Activated CD4-positive, alpha-beta memory T cell treated with anti-CD3 and anti-CD28 coated beads for 36 hours (primary cell): Measurements from ENCODE around the gene RFPL1. TPM values are rescaled to one million over a fixed set of nuclear protein-coding genes. Genes with fewer than 3 reads are reported as not detected.
A peak's percentile ranks its signal among the peaks of the same experiment; 100 is the strongest.
"Not testable (repeated sequence)": the region's sequence is repeated elsewhere in the genome, so short reads cannot be mapped to it uniquely, and the experiment has no call there.

Source experiments
- CTCF ChIA-PET: fragments of 350-600 bp; sonication (Branson Sonifier 250); formaldehyde crosslinking; loops from one replicate; lab custom pipeline; 2021; ENCODE audit warnings: antibody characterized with exemption, inconsistent platforms; lab: Charles Lee
- POLR2A ChIA-PET: fragments of 350-600 bp; sonication (Branson Sonifier 250); formaldehyde crosslinking; loops from one replicate; lab custom pipeline; 2021; ENCODE audit warnings: antibody characterized with exemption; lab: Charles Lee
- DNase-seq: peaks from one replicate; pipeline ENCODE4 v3.0.0-alpha.2; 2020
- H3K27ac Mint-ChIP-seq: one replicate; pipeline ENCODE4 v1.8.0; 2021; ENCODE audit warnings: mixed read lengths
- H3K27me3 Mint-ChIP-seq: one replicate; pipeline ENCODE4 v1.8.0; 2021; ENCODE audit warnings: mixed read lengths
- H3K36me3 Mint-ChIP-seq: one replicate; pipeline ENCODE4 v1.8.0; 2021; ENCODE audit warnings: mixed read lengths
- H3K4me1 Mint-ChIP-seq: one replicate; pipeline ENCODE4 v1.8.0; 2021; ENCODE audit warnings: low read depth, mixed read lengths
- H3K4me3 Mint-ChIP-seq: one replicate; pipeline ENCODE4 v1.8.0; 2021; ENCODE audit warnings: mild to moderate bottlenecking, mixed read lengths
- H3K9me3 Mint-ChIP-seq: one replicate; pipeline ENCODE4 v1.8.0; 2021; ENCODE audit warnings: mixed read lengths
- intact Hi-C: fragments of 100-400 bp; cut with micrococcal nuclease; formaldehyde crosslinking; loops from one replicate; pipeline ENCODE4 v1.15.1; 2023
- total RNA-seq, 2 experiments: library from RNA; stranded (reverse); gene quantifications; one replicate each; pipeline ENCODE4 v1.2.3, GENCODE V29; 2021

The RFPL1 gene
- total RNA-seq, 2 experiments from 2014 or later: not detected

GRCh38 chr22:29480512-29481264, 42.3 kb downstream of the RFPL1 start:
- H3K27ac Mint-ChIP-seq: no peak overlapping the region
- H3K4me1 Mint-ChIP-seq: peaks cover 13% of the 10 kb centered on the region
- intact Hi-C loops: no loop called here
- ChIA-PET POLR2A (interaction anchor here (1.2 kb wide), 1 partner anchor 92 kb away, joined by 3 read pairs; the partner anchor contains the start of gene AP1B1), CTCF (interaction anchor here (0.6 to 1.2 kb wide), 4 partner anchors 12 to 198 kb away, joined by 3 to 5 read pairs (median 3); no protein-coding TSS in a partner anchor)
- peak; percentile 67 for DNase-seq
- no peaks in the 10 kb centered on the region for H3K36me3 Mint-ChIP-seq
- no peaks in the 10 kb centered on the region for H3K9me3 Mint-ChIP-seq
- H3K4me3 Mint-ChIP-seq: peak overlapping the region; percentile 56
- H3K27me3 Mint-ChIP-seq: peaks cover 38% of the 10 kb centered on the region

- H3K27ac Mint-ChIP-seq: no peak overlapping the region
- H3K4me1 Mint-ChIP-seq: peaks cover 13% of the 10 kb centered on the region
- no peaks in the 10 kb centered on the region for H3K9me3 Mint-ChIP-seq
- H3K36me3 Mint-ChIP-seq: no peaks in the 10 kb centered on the region
- ChIA-PET CTCF (interaction anchor here (0.9 to 1.1 kb wide), 2 partner anchors 10 to 29 kb away, joined by 3 to 4 read pairs; no protein-coding TSS in a partner anchor), POLR2A (interaction anchor here (1.2 kb wide), 1 partner anchor 93 kb away, joined by 3 read pairs; the partner anchor contains the start of gene AP1B1)
- H3K27me3 Mint-ChIP-seq: peaks cover 36% of the 10 kb centered on the region
- peak overlapping the region; percentile 56 for H3K4me3 Mint-ChIP-seq
- DNase-seq: no peak
- intact Hi-C loops: no loop called here
These were observed 43.0 kb downstream of the RFPL1 start for GRCh38 chr22:29481265-29482000.

GRCh38 chr22:29482253-29482652, 43.9 kb downstream of the RFPL1 start:
- no peak overlapping the region for H3K4me3 Mint-ChIP-seq
- H3K36me3 Mint-ChIP-seq: no peaks in the 10 kb centered on the region
- H3K4me1 Mint-ChIP-seq: peaks cover 13% of the 10 kb centered on the region
- no peak overlapping the region for H3K27ac Mint-ChIP-seq
- no peaks in the 10 kb centered on the region for H3K9me3 Mint-ChIP-seq
- ChIA-PET POLR2A (no interaction called here), CTCF (interaction anchor here (0.9 to 1.0 kb wide), 2 partner anchors 11 to 108 kb away, joined by 3 to 4 read pairs; no protein-coding TSS in a partner anchor)
- no peak for DNase-seq
- intact Hi-C loops: no loop called here
- peaks cover 32% of the 10 kb centered on the region for H3K27me3 Mint-ChIP-seq

DNA sequence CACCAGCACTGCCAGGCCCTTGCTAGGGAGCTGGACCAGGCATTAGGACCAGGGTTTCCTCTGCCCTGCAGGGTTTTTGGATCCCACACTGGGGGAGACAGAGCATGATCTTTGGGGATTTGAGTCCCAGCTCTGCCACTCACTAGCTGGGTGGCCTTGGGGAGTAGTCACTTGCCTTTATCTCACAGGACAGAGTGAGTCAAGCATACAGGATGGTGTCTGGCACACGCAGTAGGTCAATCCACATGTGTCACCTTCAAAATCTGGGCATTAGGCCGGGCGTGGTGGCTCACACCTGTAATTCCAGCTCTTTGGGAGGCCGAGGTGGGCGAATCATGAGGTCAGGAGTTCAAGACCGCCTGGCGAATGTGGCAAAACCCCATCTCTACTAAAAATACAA, 44.3 kb downstream of the RFPL1 start:
- intact Hi-C loops: no loop called here
- Mint-ChIP-seq H3K27ac (no peak overlapping the region), H3K36me3 (no peaks in the 10 kb centered on the region), H3K4me1 (peaks cover 13% of the 10 kb centered on the region), H3K9me3 (no peaks in the 10 kb centered on the region), H3K27me3 (peaks cover 30% of the 10 kb centered on the region), H3K4me3 (no peak overlapping the region)
- ChIA-PET CTCF (interaction anchor here (1.0 kb wide), 1 partner anchor 107 kb away, joined by 3 read pairs; no protein-coding TSS in a partner anchor), POLR2A (no interaction called here)
- no peak for DNase-seq

DNA sequence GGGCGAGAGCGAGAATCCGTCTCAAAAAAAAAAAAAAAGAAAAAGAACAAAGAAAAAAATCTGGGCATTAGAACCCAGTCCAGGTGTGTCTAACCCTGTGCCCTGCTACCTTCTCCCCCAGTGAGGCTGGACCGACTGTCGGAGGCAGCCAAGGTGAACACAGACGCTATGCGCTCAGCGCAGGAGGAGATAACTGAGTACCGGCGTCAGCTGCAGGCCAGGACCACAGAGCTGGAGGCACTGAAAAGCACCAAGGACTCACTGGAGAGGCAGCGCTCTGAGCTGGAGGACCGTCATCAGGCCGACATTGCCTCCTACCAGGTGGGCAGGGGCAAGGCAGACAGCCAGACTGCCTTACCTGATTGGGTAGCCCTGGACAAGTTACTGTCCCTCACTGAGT, 44.9 kb downstream of the RFPL1 start:
- Mint-ChIP-seq H3K4me1 (peaks cover 13% of the 10 kb centered on the region), H3K27me3 (peaks cover 28% of the 10 kb centered on the region), H3K27ac (no peak overlapping the region), H3K9me3 (no peaks in the 10 kb centered on the region), H3K36me3 (no peaks in the 10 kb centered on the region), H3K4me3 (no peak overlapping the region)
- DNase-seq: no peak
- ChIA-PET CTCF (interaction anchor here (0.7 to 1.0 kb wide), 2 partner anchors 14 to 107 kb away, joined by 3 read pairs; no protein-coding TSS in a partner anchor), POLR2A (no interaction called here)
- intact Hi-C loops: no loop called here

- ChIA-PET CTCF (interaction anchor here (1.4 kb wide), 1 partner anchor 13 kb away, joined by 3 read pairs; no protein-coding TSS in a partner anchor), POLR2A (no interaction called here)
- Mint-ChIP-seq H3K27me3 (peaks cover 14% of the 10 kb centered on the region), H3K4me3 (no peak overlapping the region), H3K36me3 (no peaks in the 10 kb centered on the region), H3K4me1 (peaks cover 8% of the 10 kb centered on the region), H3K27ac (no peak overlapping the region), H3K9me3 (no peaks in the 10 kb centered on the region)
- intact Hi-C loops: no loop called here
- DNase-seq: no peak
These were observed 46.3 kb downstream of the RFPL1 start for GRCh38 chr22:29484642-29485041.

- ChIA-PET POLR2A (interaction anchor here (0.6 kb wide), 1 partner anchor 62 kb away, joined by 3 read pairs; no protein-coding TSS in a partner anchor), CTCF (interaction anchor here (1.4 kb wide), 1 partner anchor 14 kb away, joined by 3 read pairs; no protein-coding TSS in a partner anchor)
- Mint-ChIP-seq H3K4me1 (peaks cover 6% of the 10 kb centered on the region), H3K4me3 (no peak overlapping the region), H3K36me3 (no peaks in the 10 kb centered on the region), H3K27me3 (peaks cover 12% of the 10 kb centered on the region), H3K9me3 (no peaks in the 10 kb centered on the region), H3K27ac (no peak overlapping the region)
- no peak for DNase-seq
- intact Hi-C loops: no loop called here
These were observed 47.1 kb downstream of the RFPL1 start for GRCh38 chr22:29485448-29485847.

GRCh38 chr22:29487426-29487986, 49.1 kb downstream of the RFPL1 start:
- no peak overlapping the region for H3K27ac Mint-ChIP-seq
- intact Hi-C loops: no loop called here
- CTCF ChIA-PET: interaction anchor here (0.7 to 1.0 kb wide), 2 partner anchors 7 to 16 kb away, joined by 3 read pairs; no protein-coding TSS in a partner anchor
- H3K9me3 Mint-ChIP-seq: no peaks in the 10 kb centered on the region
- POLR2A ChIA-PET: no interaction called here
- DNase-seq: no peak
- no peaks in the 10 kb centered on the region for H3K36me3 Mint-ChIP-seq
- H3K27me3 Mint-ChIP-seq: no peaks in the 10 kb centered on the region
- no peaks in the 10 kb centered on the region for H3K4me1 Mint-ChIP-seq
- H3K4me3 Mint-ChIP-seq: no peak overlapping the region

DNA sequence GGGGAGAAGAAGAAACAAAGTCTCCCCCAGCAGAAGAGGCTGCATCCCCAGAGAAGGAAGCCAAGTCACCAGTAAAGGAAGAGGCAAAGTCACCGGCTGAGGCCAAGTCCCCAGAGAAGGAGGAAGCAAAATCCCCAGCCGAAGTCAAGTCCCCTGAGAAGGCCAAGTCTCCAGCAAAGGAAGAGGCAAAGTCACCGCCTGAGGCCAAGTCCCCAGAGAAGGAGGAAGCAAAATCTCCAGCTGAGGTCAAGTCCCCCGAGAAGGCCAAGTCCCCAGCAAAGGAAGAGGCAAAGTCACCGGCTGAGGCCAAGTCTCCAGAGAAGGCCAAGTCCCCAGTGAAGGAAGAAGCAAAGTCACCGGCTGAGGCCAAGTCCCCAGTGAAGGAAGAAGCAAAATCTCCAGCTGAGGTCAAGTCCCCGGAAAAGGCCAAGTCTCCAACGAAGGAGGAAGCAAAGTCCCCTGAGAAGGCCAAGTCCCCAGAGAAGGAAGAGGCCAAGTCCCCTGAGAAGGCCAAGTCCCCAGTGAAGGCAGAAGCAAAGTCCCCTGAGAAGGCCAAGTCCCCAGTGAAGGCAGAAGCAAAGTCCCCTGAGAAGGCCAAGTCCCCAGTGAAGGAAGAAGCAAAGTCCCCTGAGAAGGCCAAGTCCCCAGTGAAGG, 50.9 kb downstream of the RFPL1 start:
- POLR2A ChIA-PET, H3K4me3 Mint-ChIP-seq, H3K27me3 Mint-ChIP-seq, H3K4me1 Mint-ChIP-seq, H3K9me3 Mint-ChIP-seq, intact Hi-C loops, H3K27ac Mint-ChIP-seq, DNase-seq, H3K36me3 Mint-ChIP-seq, CTCF ChIA-PET: not testable (repeated sequence)

DNA sequence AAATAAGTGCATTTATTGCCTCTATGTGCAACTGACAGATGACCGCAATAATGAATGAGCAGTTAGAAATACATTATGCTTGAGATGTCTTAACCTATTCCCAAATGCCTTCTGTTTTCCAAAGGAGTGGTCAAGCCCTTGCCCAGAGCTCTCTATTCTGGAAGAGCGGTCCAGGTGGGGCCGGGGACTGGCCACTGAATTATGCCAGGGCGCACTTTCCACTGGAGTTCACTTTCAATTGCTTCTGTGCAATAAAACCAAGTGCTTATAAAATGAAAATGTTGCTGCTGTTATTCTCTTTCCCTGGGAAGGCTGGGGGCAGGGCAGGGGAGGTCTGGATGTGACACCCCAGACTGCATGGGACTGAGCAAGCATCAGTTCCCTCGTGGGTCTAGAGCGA, 52.6 kb downstream of the RFPL1 start:
- ChIA-PET CTCF (no interaction called here), POLR2A (no interaction called here)
- H3K4me1 Mint-ChIP-seq: no peaks in the 10 kb centered on the region
- H3K4me3 Mint-ChIP-seq: no peak overlapping the region
- H3K36me3 Mint-ChIP-seq: peaks cover 4% of the 10 kb centered on the region
- H3K27me3 Mint-ChIP-seq: no peaks in the 10 kb centered on the region
- no peaks in the 10 kb centered on the region for H3K9me3 Mint-ChIP-seq
- no peak overlapping the region for H3K27ac Mint-ChIP-seq
- intact Hi-C loops: no loop called here
- DNase-seq: no peak
